ENCODE data around the gene HAGHL.
A peak's percentile ranks its signal among the peaks of the same experiment; 100 is the strongest.

HAGHL gene

DNA sequence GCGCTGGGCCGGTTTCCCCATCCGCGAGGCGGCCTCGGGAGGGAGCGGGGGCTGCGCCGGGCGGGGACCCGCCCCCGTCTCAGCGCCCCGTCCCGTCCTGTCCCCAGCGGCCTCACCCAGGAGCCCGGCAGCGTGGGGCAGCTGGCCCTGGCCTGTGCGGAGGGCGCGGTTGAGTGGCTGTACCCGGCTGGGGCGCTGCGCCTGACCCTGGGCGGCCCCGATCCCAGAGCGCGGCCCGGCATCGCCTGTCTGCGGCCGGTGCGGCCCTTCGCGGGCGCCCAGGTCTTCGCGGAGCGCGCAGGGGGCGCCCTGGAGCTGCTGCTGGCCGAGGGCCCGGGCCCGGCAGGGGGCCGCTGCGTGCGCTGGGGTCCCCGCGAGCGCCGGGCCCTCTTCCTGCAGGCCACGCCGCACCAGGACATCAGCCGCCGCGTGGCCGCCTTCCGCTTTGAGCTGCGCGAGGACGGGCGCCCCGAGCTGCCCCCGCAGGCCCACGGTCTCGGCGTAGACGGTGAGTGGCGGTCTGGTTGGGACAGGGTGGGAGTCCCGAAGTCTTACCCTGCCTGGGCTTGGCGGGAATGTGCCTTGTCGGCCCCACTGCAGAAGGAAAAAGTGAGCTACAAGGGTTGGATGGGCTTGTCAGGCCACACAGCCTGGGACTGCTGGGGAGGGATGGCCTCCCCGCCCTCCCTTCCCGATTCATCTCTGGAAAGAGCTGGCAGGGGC, 11.3 kb upstream of the HAGHL start:
- Histone ChIP-seq H2AFZ (ENCODE audit: low read depth, low read length) (no peak overlapping the region), H3K36me3 (ENCODE audit: insufficient read depth, low read length) (peaks cover 13% of the 10 kb centered on the region), H3K9me3 (ENCODE audit: low read length) (no peaks in the 10 kb centered on the region), H3K27me3 (ENCODE audit: insufficient read depth, low read length) (no peaks in the 10 kb centered on the region), H3K4me3 (ENCODE audit: low read length) (peak overlapping the region; percentile 76), H3K4me1 (ENCODE audit: insufficient read depth, low read length) (peaks cover 59% of the 10 kb centered on the region)

GRCh38 chr16:716200-716568, 10.7 kb upstream of the HAGHL start:
- Histone ChIP-seq H3K4me1 (ENCODE audit: insufficient read depth, low read length) (peaks cover 54% of the 10 kb centered on the region), H3K36me3 (ENCODE audit: insufficient read depth, low read length) (peaks cover 13% of the 10 kb centered on the region), H3K9me3 (ENCODE audit: low read length) (no peaks in the 10 kb centered on the region), H3K27me3 (ENCODE audit: insufficient read depth, low read length) (no peaks in the 10 kb centered on the region), H3K4me3 (ENCODE audit: low read length) (peak overlapping the region; percentile 76), H2AFZ (ENCODE audit: low read depth, low read length) (no peak overlapping the region)

DNA sequence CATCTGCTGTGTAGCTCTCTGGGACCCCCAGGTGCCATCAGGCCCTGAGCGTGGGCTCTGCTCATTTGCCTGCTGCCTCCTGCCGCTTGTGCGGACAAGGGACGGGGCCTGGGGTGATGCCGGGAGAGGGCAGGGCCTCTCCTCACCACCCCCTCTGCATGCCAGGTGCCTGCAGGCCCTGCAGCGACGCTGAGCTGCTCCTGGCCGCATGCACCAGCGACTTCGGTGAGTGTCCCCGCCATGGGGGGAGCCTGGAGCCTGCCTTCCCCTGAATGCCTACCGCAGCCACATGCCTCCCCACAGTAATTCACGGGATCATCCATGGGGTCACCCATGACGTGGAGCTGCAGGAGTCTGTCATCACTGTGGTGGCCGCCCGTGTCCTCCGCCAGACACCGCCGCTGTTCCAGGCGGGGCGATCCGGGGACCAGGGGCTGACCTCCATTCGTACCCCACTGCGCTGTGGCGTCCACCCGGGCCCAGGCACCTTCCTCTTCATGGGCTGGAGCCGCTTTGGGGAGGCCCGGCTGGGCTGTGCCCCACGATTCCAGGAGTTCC, 10.1 kb upstream of the HAGHL start:
- peaks cover 54% of the 10 kb centered on the region for H3K4me1 ChIP-seq (ENCODE audit: insufficient read depth, low read length)
- H3K27me3 ChIP-seq (ENCODE audit: insufficient read depth, low read length), result no peaks in the 10 kb centered on the region
- H3K36me3 ChIP-seq (ENCODE audit: insufficient read depth, low read length), result peaks cover 13% of the 10 kb centered on the region
- peak overlapping the region; percentile 76 for H3K4me3 ChIP-seq (ENCODE audit: low read length)
- H2AFZ ChIP-seq (ENCODE audit: low read depth, low read length), result no peak overlapping the region
- no peaks in the 10 kb centered on the region for H3K9me3 ChIP-seq (ENCODE audit: low read length)

- Histone ChIP-seq H3K27me3 (ENCODE audit: insufficient read depth, low read length) (no peaks in the 10 kb centered on the region), H2AFZ (ENCODE audit: low read depth, low read length) (no peak overlapping the region), H3K4me1 (ENCODE audit: insufficient read depth, low read length) (peaks cover 58% of the 10 kb centered on the region), H3K9me3 (ENCODE audit: low read length) (no peaks in the 10 kb centered on the region), H3K4me3 (ENCODE audit: low read length) (no peak overlapping the region), H3K36me3 (ENCODE audit: insufficient read depth, low read length) (peaks cover 13% of the 10 kb centered on the region)
Observed at GRCh38 chr16:717450-718245, 9.3 kb upstream of the HAGHL start.

DNA sequence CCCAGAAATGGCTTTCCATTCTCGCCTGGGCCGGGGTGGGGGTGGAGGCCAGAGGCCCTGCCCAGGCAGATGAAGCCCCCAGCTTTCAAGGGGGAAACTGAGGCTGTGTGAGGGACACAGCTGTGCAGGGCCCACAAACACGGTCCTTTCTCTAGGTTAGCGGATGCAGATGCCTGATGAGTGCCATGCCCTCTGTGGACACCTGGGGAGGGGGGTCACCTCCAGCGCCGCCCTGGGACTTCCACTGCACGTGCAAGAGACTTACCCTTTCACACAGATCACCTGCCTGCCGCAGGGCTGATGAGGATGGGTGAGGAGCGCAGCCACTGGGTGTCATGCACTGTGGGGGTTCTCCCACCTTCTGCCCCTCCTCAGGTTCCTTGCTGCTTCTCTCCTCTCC, 8.5 kb upstream of the HAGHL start:
- Histone ChIP-seq H3K4me3 (ENCODE audit: low read length) (no peak overlapping the region), H3K9me3 (ENCODE audit: low read length) (no peaks in the 10 kb centered on the region), H2AFZ (ENCODE audit: low read depth, low read length) (no peak overlapping the region), H3K27me3 (ENCODE audit: insufficient read depth, low read length) (no peaks in the 10 kb centered on the region), H3K4me1 (ENCODE audit: insufficient read depth, low read length) (peaks cover 58% of the 10 kb centered on the region), H3K36me3 (ENCODE audit: insufficient read depth, low read length) (peaks cover 13% of the 10 kb centered on the region)

- no peaks in the 10 kb centered on the region for H3K27me3 ChIP-seq (ENCODE audit: insufficient read depth, low read length)
- H3K36me3 ChIP-seq (ENCODE audit: insufficient read depth, low read length), result peaks cover 13% of the 10 kb centered on the region
- no peak overlapping the region for H3K4me3 ChIP-seq (ENCODE audit: low read length)
- H3K4me1 ChIP-seq (ENCODE audit: insufficient read depth, low read length), result peaks cover 58% of the 10 kb centered on the region
- H2AFZ ChIP-seq (ENCODE audit: low read depth, low read length), result no peak overlapping the region
- no peaks in the 10 kb centered on the region for H3K9me3 ChIP-seq (ENCODE audit: low read length)
Observed at GRCh38 chr16:718922-719321, 8.0 kb upstream of the HAGHL start.

GRCh38 chr16:719815-720446, 7.0 kb upstream of the HAGHL start:
- no peaks in the 10 kb centered on the region for H3K27me3 ChIP-seq (ENCODE audit: insufficient read depth, low read length)

GRCh38 chr16:720447-720989, 6.4 kb upstream of the HAGHL start:
- peaks cover 50% of the 10 kb centered on the region for H3K4me1 ChIP-seq (ENCODE audit: insufficient read depth, low read length)
- H2AFZ ChIP-seq (ENCODE audit: low read depth, low read length), result peak overlapping the region; percentile 49
- H3K4me3 ChIP-seq (ENCODE audit: low read length), result peak overlapping the region; percentile 80
- H3K36me3 ChIP-seq (ENCODE audit: insufficient read depth, low read length), result peaks cover 13% of the 10 kb centered on the region
- H3K27me3 ChIP-seq (ENCODE audit: insufficient read depth, low read length), result no peaks in the 10 kb centered on the region
- no peaks in the 10 kb centered on the region for H3K9me3 ChIP-seq (ENCODE audit: low read length)

More at GRCh38 chr16:719815-720446, 7.0 kb upstream of the HAGHL start:
- no peak overlapping the region for H2AFZ ChIP-seq (ENCODE audit: low read depth, low read length)
- H3K36me3 ChIP-seq (ENCODE audit: insufficient read depth, low read length), result peaks cover 13% of the 10 kb centered on the region
- H3K9me3 ChIP-seq (ENCODE audit: low read length), result no peaks in the 10 kb centered on the region
- peak overlapping the region; percentile 80 for H3K4me3 ChIP-seq (ENCODE audit: low read length)
- H3K4me1 ChIP-seq (ENCODE audit: insufficient read depth, low read length), result peaks cover 50% of the 10 kb centered on the region

DNA sequence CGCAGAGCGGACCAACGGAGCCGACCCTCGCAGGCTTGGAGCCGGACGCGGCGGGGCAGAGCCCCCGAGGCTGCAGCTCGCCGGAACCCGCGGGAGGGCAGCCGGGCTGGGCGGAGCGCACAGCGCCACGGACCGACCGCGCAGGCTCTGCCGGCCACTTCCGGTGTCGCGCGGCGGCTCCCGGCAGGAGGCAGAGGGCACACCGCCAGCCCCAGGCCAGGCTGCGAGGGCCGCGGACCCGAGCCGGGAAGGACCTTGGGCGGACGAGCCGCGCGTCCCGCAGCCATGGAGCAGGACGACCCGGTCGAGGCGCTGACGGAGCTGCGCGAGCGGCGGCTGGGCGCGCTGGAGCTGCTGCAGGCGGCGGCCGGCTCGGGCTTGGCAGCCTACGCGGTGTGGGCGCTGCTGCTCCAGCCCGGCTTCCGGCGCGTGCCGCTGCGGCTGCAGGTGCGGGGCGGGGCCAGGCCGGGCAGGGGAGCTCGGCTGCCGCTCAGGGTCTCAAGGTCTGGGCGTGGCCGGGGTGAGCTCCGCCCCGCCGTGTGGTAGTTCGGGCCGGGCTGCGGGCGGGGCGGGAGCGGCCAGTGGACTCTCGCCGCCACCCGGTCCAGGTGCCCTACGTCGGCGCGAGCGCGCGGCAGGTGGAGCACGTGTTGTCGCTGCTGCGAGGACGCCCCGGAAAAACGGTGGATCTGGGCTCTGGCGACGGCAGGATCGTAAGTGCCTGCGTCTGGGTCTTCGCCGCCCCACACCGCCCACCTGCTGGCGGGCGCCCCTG, 5.7 kb upstream of the HAGHL start, which contains the start of gene ANTKMT:
ANTKMT (plus strand) TSS at position 157 of the 775 bp plus-strand sequence; CDS start at position 286, 129 bp downstream.
- peak within 1 kb of the TSS; percentile 80 for H3K4me3 ChIP-seq (ENCODE audit: low read length)
- no peaks in the 10 kb centered on the region for H3K27me3 ChIP-seq (ENCODE audit: insufficient read depth, low read length)
- H3K36me3 ChIP-seq (ENCODE audit: insufficient read depth, low read length), result peaks cover 13% of the 10 kb centered on the region
- H2AFZ ChIP-seq (ENCODE audit: low read depth, low read length), result peak within 1 kb of the TSS; percentile 49
- H3K4me1 ChIP-seq (ENCODE audit: insufficient read depth, low read length), result peaks cover 50% of the 10 kb centered on the region
- no peaks in the 10 kb centered on the region for H3K9me3 ChIP-seq (ENCODE audit: low read length)

GRCh38 chr16:721765-722540, 5.0 kb upstream of the HAGHL start:
- H3K9me3 ChIP-seq (ENCODE audit: low read length), result no peaks in the 10 kb centered on the region
- H3K4me3 ChIP-seq (ENCODE audit: low read length), result peak overlapping the region; percentile 80
- no peak overlapping the region for H2AFZ ChIP-seq (ENCODE audit: low read depth, low read length)
- H3K4me1 ChIP-seq (ENCODE audit: insufficient read depth, low read length), result peaks cover 43% of the 10 kb centered on the region
- peaks cover 10% of the 10 kb centered on the region for H3K36me3 ChIP-seq (ENCODE audit: insufficient read depth, low read length)
- H3K27me3 ChIP-seq (ENCODE audit: insufficient read depth, low read length), result no peaks in the 10 kb centered on the region

GRCh38 chr16:722835-723633, 3.9 kb upstream of the HAGHL start:
- no peak overlapping the region for H3K4me3 ChIP-seq (ENCODE audit: low read length)
- no peak overlapping the region for H2AFZ ChIP-seq (ENCODE audit: low read depth, low read length)
- peaks cover 5% of the 10 kb centered on the region for H3K36me3 ChIP-seq (ENCODE audit: insufficient read depth, low read length)
- no peaks in the 10 kb centered on the region for H3K27me3 ChIP-seq (ENCODE audit: insufficient read depth, low read length)
- no peaks in the 10 kb centered on the region for H3K9me3 ChIP-seq (ENCODE audit: low read length)
- H3K4me1 ChIP-seq (ENCODE audit: insufficient read depth, low read length), result peaks cover 39% of the 10 kb centered on the region

All from neuron (in vitro differentiated cells).